AG08395 (cell line): Measurements from ENCODE around the gene ZSWIM3.

ENCODE experiments used
- DNase-seq: peaks from one replicate; pipeline ENCODE4 v3.0.0; 2012; ENCODE audit warnings: mixed read lengths, low spot score

Gene ZSWIM3

DNA sequence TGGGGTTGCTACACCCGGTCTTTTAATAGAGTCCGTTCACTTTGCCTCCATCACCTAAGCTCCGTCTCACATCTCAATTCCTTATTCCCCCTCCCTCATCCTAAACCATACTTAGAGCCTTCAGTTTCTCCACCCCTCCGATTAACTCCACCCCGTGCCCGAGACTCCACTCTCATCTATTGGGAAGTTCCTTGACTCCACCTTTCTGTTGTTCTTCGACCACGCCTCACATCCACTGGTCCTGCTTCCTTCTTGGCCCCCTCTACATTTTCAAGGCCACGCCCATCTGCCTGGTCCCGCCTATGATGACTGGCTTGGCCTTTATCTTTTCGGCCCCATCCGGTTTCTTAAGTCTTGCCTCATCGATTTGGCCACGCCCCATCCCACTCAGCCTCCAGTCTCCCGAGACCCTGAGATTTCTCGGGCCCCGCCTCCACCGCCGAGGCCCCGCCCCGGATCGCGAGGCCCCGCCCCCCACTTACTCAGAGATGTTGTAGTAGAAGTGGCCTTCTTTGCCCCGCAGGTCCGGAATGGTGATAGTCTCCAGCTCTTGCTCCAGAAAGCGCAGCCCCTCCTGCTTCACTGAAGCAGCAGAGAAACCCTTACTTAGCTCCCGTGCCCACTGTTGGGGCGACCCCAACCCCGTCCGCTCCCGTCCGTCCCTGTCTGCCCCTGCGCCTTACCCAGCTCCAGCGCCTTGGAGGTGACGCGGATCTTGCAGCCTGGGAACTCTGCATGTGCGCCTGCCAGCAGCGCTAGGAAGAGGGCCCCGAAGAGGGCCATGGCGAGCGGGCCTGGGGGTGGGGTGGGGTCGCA lies 53.5 kb downstream of the ZSWIM3 start:
- peak; percentile 99 for DNase-seq

DNA sequence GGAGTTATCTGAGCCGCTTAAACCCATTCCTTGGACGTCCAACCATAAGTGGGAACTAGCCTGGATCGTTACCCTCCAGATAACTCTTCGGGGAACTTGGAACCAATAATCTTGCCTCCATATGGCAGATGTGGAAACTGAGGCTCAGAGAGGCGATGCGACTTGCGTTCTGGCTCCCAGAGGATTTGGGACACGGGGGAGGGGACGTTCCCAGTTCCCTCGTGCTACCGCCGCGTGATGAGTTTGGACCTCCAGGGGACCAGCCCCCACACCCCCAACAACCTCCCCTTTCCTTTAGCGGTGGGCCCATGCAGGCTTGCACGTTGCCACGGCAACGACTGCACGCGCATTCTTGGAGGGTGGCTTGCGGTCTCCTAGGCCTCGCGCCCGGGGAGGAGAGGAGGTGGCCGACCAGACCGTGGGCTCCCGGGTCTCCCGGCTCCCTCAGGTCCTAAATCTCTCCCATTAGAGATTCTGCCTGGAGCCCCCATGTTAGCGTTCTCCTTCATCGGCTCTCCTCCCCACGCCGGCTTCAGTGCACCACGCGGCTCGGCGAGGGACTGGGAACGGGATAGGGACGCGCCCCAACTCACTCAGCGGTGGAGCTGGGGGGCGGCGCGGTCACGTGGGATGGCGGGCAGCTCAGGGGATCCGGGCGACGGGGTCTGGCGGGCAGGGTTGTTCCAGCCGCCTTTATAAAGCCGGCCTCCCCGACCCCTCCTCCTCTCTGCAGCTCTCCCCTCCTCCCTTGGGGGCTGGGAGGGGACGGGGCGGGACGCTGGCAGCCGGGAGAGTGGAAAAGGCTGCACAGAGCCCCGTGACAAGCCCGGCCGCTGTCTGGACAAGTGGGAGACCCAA lies 54.3 kb downstream of the ZSWIM3 start, which contains the start of gene PLTP:
Gene PLTP (minus strand): TSS at position 670 of the 858 bp plus-strand sequence. CDS start 703 bp downstream, outside the sequence.
- peak; percentile 64 for DNase-seq

DNA sequence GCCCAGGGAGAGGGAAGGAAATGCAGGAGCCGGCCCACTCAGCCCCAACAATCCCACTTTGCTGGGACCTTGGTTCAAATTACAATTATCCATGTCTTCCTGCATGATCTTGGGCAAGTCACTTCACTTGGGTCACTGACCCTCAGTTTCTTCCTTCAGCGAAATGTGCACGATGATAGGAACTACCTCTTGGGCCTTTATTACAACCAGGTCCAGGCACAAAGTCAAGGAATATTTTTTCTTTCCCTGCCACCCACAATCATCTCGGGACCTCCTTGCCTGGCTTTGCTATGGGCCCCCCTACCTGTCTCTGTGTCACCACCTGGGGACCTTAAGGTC lies 54.9 kb downstream of the ZSWIM3 start:
- DNase-seq, result no peak

DNA sequence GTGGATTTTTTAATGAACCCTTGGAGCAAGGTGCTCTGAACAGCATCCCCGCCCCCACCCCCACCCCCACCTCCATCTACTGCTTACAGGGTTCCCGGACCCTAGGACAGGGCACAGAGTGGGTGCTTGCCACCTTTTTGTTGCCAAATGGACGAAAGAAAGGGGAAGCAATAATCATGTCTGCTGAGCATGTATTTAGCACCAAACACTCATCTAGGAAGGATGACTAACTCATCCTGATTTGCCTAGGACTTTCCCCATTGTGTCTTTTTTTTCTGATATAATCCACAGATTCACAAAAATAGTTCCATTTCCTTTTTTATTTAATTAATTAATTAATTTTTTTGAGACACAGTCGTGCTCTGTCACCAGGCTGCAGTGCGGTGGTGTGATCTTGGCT lies 55.7 kb downstream of the ZSWIM3 start:
- DNase-seq, result no peak

DNA sequence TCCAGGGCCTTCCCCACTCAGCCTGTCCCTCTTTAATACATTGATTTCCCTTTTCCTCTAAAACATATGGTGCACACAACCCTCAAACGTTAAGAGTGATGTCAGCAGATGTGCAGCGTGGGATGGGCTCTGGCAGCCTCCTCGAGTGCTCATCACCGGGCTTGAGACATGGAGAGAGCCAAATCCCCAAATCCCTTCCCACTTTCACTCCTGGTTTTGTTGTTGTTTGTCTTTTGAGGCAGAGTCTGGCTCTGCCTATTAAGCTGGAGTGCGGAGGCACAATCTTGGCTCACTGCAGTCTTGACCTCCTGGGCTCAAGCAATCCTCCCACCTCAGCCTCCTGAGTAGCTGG lies 60.4 kb downstream of the ZSWIM3 start:
- no peak for DNase-seq

DNA sequence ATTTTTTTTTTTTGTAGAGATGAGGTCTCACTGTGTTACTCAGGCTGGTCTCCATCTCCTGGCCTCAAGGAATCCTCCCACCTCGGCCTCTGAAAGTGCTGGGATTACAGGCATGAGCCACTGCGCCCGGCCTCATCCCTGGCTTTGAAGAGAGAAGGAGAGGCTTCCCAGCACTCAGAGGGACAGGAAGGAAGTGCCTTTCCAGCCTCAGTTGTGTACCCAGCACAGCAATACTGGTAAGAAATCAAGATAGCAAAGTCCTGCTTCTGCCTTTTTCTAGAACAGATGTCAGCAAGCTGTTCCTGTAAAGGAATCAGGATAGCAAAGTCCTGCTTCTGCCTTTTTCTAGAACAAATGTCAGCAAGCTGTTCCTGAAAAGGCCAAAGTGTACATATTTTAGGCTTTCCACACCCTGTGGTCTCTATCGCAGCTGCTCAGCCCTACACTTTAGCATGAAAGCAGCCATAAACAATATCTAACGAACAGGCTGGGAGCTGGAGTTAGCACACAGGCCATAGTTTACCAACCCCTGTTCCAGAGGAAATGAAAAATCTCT lies 60.8 kb downstream of the ZSWIM3 start:
- no peak for DNase-seq

DNA sequence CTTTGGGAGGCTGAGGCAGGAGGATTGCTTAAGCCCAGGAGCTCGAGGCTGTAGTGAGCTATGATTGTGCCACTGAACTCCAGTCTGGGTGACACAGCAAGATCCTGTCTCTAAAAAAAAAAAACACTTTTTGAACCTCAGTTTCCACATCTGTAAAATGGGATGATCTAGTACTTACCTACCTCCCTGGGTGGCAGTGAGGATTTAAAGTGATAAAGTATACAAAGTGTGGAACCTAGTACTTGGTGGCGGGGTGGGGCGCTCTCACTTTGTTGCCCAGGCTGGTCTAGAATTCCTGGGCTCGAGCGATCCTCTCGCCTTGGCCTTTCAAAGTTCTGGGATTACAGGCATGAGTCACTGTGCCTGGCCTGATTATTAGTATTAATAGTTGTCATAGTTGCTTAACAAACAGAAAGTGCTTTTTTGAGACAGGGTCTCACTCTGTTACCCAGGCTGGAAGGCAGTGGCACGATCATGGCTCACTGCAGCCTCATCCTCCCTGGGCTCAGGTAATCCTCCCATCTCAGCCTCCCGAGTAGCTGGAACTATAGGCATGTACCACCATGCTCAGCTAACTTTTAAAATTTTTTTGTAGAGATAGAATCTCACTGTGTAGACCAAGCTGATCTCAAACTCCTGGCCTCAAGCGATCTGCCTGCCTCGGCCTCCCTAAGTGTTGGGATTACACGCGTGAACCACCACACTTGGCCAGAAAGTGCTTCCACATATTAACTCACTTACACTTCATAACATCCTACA lies 61.5 kb downstream of the ZSWIM3 start:
- no peak for DNase-seq

DNA sequence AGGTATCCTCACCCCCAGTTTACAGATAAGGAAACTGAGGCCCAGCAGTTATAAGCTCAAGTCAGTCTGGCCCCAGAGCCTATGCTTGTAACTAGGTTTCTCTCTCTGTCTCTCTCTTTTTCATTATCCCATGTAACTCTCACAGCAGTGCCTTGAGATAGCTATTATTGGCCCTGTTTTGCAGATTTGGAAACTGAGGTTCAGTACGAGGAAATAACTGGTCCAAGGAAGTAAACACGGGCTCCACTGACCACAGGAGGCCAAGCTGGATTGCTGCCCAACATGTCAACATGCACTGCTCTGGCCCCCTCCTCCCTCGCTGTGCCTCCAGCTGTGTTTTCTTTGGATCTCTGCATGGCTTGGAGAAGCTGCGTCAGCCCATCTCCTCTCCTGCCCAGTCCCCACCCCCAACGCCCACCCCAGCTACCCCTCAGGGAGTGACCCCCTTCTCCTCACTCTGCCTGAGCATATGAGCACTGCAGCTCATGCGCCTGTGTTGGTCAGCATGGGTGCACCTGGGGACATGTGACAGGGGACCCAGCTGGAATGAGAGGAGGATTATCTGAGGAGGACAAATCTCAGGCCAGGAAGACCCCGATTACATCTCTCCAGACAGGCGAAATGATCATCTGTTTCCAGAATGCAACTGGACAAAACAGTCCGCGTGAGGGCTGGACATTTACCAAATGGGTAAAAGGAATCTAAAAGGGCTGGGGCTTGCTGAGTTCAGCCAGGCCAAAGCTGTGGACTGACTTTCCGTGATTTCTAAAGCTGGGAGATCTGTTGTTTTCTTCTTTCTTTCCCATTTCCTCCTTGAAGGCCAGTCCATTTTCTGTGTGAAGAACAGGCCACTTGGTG lies 62.4 kb downstream of the ZSWIM3 start:
- no peak for DNase-seq

DNA sequence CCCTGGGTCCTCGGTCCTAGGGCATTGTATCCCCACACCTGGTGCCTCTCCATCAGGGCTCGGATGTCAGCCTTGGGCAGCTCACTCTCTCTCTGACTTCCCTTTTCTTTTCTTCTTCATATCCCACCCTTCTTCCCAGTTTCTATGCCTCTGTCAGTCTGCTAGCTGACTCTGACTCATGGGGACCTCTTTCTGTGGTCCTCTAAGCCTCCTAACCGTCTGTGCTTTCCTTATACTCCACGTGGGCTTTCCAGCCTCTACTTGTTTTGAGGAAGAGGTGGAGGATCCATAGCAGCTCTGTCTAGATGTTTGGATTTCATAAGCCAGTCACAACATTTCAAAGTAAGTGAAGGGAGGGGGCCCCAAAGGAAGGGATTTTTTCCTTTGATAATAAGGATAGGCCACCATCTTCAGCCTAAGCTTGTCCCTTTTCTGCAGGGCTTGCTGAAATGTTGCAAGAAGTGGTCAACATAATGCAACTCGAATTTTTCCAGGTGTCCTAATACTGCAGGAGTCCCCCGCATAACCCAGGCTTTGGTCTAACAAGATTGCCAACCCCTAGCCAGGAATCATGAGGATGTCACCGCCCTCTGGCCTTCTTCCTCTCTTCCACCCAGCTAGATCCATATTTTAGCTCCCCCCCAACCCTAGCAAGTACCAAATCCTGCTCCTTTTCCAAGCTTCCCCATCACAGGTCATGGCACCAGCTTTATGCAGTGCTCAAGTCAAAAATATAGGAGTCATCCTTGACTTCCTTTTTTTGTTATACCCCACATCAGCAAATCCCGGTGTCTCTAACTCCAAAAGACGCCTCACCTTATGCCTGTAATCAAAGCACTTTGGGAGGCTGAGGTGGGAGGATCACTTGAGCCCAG lies 63.3 kb downstream of the ZSWIM3 start:
- DNase-seq, result no peak

DNA sequence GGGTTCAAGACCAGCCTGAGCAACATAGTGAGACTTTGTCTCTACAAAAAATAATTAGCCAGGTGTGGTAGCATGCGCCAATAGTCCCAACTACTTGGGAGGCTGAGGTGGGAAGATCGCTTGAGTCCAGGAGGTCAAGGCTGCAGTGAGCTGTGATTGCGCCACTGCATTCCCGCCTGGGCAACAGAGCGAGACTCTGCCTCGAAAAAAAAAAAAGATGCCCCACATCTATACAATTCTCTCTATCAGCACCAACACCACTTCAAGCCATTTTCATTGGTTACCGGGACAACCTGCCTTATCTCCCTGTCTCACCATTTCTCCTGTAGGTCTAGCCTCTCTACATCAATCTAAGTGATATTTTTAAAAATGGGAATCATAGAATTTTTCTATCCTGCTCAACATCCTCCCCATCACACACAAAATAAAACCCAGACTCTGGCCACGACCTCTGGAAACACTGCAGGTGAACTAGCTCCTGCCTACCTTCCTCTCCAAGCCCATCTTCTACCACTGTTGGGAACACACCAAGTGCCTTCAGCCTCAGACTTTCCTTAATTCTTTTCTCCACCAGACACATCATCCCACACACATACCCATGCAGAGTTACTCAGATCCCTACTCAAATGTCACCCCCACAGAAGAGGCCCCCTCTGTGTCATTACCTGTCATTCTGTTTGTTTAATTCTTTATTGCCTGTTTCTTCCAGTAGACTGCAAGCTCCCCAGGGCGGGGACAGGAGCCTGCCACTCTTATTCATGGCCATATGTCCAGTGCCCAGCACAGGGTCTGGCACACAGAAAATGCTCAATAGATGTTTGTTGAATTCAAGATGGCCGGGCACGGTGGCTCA lies 64.1 kb downstream of the ZSWIM3 start:
- no peak for DNase-seq

DNA sequence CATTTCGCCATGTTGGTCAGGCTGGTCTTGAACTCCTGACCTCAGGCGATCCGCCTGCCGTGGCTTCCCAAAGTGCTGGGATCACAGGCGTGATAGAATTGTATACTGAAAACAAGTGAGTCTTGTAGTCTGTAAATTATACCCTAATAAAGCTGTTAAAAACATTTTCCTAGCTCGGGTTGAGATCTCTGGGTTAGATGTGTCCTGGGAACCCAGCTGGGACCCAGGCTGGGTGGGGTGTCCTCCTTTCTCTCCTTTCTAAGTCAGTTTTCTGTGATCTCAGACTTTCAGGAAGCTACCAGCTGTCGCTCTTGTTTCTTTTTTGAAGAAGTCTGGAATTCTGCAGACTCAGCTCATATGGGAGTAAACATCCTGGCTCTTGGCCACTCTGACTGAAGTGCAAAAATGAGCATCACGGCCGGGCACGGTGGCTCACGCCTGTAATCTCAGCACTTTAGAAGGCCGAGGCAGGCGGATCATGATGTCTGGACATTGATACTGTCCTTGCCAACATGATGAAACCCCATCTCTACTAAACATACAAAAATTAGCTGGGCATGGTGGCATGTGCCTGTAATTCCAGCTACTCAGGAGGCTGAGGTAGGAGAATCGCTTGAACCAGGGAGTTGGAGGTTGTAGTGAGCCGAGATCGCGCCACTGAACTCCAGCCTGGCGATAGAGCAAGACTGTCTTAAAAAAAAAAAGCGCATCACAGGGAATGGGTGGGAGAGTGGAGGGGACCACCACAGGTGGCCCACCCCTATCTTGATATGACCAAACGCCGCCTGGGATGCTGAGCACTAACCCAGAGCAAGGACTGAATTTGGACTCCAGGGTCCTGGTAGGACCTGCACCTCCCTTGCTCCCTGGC lies 67.2 kb downstream of the ZSWIM3 start:
- DNase-seq, result peak; percentile 66

DNA sequence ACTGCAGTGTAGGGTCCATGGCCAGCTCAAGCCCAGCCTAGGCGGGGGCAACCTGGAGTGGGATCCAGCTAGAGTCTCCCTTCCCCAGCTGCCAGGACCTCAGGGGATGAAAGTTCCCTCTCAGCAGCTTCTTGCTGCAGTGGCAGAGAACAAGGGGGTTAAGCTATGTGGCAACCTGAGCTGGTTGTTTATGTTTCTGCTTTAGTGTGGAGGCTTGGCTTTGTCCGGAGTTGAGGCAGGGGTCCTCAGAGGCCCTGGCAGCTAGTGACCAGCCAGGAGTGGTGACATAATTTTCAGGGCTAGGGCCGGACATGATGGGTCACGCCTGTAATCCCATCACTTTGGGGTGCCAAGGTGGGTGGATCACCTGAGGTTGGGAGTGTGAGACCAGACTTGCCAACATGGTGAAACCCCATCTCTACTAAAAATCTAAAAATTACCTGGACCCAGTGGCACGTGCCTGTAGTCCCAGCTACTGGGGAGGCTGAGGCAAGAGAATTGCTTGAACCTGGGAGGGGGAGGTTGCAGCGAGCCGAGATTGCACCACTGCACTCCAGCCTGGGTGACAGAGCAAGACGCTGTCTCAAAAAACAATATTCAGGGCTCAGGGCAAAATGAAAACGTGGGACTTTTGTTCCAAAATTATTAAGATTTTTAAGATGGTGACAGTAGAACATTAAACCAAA lies 68.5 kb downstream of the ZSWIM3 start:
- no peak for DNase-seq

DNA sequence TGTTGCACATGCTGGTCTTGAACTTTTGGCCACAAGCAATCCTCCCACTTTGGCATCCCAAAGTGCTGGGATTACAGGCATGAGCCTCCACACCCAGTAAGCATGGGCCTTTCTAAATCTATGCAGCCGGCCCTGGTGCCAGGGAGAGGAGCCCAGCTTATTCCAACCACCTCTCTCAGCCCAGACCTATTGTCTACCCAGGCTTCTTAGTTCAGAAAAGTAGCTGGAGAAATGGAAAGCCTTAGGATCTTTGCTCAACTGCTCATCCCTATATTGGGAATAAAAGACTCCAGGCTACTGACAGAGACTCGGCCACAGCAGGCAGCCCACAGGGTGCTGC lies 69.3 kb downstream of the ZSWIM3 start:
- DNase-seq, result no peak

DNA sequence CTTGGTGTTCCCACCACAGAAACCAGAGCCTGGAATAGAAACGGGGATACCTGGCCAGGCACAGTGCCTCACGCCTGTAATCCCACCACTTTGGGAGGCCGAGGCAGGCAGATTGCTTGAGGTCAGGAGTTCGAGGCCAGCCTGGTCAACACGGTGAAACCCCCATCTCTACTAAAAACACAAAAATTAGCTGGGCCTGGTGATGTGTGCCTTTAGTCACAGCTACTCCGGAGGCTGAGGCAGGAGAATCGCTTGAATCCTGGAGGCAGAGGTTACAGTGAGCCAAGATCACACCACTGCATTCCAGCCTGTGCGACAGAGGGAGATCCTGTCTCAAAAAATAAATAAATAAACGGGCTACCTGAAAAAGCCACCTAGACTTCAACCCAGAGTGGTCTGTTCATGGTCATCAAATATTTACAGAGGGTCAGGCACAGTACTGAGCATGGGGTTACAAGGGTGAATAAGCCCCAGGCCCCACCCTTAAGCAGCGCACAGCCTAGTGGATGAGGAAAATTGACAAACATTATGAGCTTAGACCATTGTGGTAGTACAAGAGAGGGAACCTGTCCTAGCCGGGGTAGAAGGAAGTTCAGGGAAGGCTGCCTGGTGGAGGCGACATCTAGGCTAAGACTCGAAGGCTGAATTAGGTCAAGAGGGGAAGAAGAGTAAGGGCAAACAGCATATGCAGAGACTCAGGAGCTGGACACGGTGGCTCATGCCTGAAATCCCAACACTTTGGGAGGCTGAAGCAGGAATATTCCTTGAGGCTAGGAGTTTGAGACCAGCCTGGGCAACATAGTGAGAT lies 69.9 kb downstream of the ZSWIM3 start:
- DNase-seq, result no peak
